ENCODE results near the gene CREG1.

CREG1 gene

GRCh38 chr1:167529829-167530474, 23.6 kb downstream of the CREG1 start:
- DNase-seq, result no peak

GRCh38 chr1:167528057-167528728, 25.4 kb downstream of the CREG1 start:
- DNase-seq, result no peak

- DNase-seq, result no peak
Observed at GRCh38 chr1:167526667-167527383, 26.7 kb downstream of the CREG1 start.

GRCh38 chr1:167524651-167525050, 28.9 kb downstream of the CREG1 start:
- no peak for DNase-seq

- DNase-seq, result no peak
Observed at GRCh38 chr1:167522246-167522645, 31.3 kb downstream of the CREG1 start.

GRCh38 chr1:167520711-167521206, 32.8 kb downstream of the CREG1 start:
- no peak for DNase-seq

GRCh38 chr1:167518331-167518700, 35.2 kb downstream of the CREG1 start, which contains the start of gene CD247:
CD247 (minus strand) TSS chr1:167518529; CDS start chr1:167518465, 64 bp downstream.
- peak; percentile 71 for DNase-seq

- peak; percentile 92 for DNase-seq
Observed at GRCh38 chr1:167517535-167518330, 35.8 kb downstream of the CREG1 start.

- DNase-seq, result no peak
Observed at GRCh38 chr1:167516404-167517388, 36.9 kb downstream of the CREG1 start.

GRCh38 chr1:167515893-167516321, 37.7 kb downstream of the CREG1 start:
- no peak for DNase-seq

- no peak for DNase-seq
Observed at GRCh38 chr1:167515461-167515860, 38.1 kb downstream of the CREG1 start.

GRCh38 chr1:167514288-167514687, 39.3 kb downstream of the CREG1 start:
- DNase-seq, result no peak

GRCh38 chr1:167512046-167512654, 41.4 kb downstream of the CREG1 start:
- no peak for DNase-seq

GRCh38 chr1:167511374-167511986, 42.1 kb downstream of the CREG1 start:
- DNase-seq, result no peak

GRCh38 chr1:167510881-167511280, 42.7 kb downstream of the CREG1 start:
- no peak for DNase-seq

- no peak for DNase-seq
Observed at GRCh38 chr1:167510244-167510643, 43.3 kb downstream of the CREG1 start.

- DNase-seq, result no peak
Observed at GRCh38 chr1:167509587-167509986, 44.0 kb downstream of the CREG1 start.

- no peak for DNase-seq
Observed at GRCh38 chr1:167507719-167508118, 45.8 kb downstream of the CREG1 start.

- no peak for DNase-seq
Observed at GRCh38 chr1:167504467-167504827, 49.1 kb downstream of the CREG1 start.

- DNase-seq, result no peak
Observed at GRCh38 chr1:167503626-167504466, 49.7 kb downstream of the CREG1 start.
